GM19324 (cell line): ENCODE measurements around the gene NFKBIL1.
A peak's percentile ranks its signal among the peaks of the same experiment; 100 is the strongest.

Experiments
- ATAC-seq: cut with Tn5 transposase; IDR thresholded peaks from one replicate; pipeline ENCODE4 v1.9.1; 2021; ENCODE audit warnings: mild to moderate bottlenecking, moderate library complexity; ENCODE audit not compliant: unreplicated experiment, low FRiP score

Gene NFKBIL1

DNA sequence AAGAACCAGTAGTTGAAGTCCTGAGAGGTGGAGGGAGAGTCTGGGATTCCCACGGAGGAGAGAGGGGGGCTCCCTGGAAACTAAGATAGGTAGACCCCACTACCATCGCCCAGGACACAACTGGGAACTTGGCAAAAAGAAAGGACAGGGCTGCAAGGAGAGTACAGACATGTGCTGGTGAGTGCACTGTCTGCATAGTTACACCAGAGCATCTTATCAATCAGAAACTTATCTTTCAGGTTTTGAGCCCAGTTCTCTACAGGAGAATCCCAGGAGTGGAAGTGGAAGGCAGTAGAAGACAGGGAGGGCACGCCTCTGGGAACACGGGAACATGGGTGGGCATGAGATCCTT, 12.2 kb downstream of the NFKBIL1 start:
- no peak for ATAC-seq

DNA sequence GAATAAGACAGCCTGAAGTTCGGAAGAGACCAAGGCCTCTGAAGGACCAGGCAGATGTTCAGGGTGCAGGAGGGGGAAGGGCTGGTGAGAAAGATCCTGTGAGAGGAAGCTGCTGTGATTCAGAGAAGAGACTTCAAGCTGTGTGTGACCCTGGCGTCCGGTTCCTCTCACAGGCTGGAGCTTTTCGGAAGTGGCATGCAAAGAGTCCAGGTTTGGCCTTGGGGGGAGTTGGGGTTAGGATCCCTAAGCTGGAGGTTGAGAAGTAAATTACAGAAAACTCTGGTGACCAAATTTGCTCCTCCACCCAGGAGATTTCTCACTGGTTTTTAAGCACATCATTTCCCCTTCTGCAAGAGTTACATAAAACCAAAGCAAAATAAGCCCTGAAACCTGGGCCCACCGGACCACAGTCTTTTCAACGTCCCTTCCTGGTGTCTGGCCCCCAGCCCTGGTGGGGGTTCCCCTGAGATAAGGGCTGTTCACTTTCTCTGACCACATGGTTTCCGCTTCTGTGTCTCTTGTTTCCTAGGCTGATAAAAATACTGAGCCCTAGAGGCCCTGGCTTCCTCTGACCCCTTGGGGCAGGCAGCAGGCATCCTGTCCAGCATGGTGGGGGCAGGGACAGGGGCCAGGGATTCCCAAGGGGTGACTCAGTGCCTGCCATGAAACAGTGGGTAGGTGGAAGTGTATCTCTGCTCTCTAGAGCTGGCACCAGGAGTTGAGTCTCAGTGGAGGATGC, 12.7 kb downstream of the NFKBIL1 start:
- peak; percentile 65 for ATAC-seq

DNA sequence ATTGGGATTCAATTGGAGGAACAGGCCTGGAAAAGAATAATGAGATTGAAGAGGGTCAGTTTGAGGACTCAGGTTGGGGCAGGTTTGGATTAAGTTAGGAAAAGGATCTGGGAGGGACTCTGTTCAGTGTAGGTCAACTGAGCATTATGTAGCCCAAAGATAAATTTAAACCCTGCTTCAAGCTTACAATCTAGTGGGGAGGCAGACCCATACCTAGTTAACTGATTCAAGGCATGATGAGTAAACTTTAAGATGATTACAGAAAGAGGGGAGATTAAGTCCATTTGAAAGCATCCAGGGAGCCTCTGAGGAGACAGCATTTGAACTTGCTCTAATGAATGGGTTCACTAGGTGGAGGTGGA, 13.3 kb downstream of the NFKBIL1 start:
- ATAC-seq = no peak

DNA sequence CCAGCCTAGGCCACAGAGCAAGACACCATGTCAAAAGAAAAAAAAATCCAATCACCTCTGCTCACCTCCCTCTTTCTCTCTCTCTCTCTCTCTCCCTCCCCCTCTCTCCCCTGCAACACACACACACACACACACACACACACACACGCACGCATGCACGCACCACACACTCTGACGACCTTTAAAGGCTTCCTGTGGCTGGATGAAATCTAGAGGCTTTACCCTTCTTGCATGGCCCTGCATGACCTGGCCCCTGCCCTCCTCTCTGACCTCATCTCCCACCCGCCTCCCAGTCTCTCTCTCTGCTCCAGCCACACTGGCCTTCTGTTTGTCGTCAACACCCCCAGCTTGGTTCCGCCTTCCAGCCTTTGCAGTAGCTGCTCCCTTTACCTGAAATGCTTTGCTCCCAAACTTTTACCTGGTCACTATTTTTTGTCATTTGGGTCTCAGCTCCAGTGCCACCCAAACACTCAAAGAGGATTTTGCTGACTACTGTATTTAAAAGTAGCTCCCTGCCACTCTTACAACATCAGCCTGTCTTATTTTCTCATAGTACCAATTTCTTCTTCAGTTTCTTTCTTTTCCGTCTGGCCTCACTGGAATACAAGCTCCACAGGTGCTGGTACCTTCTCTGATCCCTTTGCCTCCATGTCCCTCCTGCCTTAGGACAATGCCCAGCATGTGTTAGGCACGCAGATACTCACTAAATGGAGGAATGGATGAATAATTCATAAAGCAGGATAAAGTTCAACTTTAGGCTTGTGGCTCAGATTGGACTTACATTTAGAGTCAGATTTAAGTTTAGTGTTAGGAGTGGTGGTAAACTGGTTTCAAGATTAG, 20.3 kb downstream of the NFKBIL1 start:
- ATAC-seq = no peak

DNA sequence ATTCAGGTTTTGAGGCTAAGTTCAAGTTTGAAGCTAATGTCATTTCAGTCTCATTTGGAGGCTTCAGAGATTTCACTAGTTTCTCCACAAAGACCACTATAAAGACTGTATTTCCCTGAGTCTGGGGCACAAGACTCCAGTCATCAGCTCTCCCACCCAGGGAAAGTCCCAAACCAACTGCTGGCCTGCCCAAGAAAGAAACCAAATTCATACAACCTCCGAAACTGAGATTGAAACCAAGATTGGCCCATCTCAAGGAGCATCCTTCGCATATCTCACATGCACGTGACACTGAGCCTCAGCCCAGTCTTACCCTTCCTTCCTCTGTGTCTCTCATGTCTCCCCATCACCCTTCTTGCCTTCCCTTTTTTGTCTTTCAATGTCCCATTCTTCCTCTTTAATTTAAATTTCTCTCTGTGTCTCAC, 21.1 kb downstream of the NFKBIL1 start:
- ATAC-seq = no peak

DNA sequence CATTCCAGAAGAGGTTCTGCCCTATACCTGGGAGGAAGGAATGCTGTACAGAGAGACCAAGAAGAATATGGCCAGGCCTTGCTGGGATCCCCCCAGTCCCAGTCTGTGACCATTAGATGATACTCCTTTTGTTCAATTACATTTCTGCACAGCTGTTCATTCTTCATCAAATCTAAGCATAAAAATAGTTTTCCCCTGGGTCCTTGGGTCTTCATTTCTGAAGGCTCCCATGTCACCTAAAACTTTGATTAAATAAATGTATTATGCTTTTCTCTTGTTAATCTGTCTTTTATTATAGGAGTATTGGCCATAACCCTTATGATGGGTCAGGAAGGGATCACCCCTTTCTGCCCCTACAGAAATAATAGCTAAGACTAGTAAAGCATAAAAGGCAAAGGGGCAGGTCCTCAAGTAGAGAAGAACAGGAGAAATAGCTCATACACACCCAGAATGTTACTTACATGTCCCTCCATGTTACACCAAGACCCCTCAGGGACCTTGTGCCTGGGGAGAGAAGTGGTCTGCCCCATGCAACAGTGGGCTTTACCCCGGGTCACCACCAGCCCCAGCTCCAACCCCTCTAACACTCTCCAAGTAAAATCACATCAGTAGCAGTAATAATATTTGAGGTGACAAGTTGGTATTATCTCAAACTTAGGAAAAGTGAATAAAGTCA, 22.6 kb downstream of the NFKBIL1 start:
- no peak for ATAC-seq

DNA sequence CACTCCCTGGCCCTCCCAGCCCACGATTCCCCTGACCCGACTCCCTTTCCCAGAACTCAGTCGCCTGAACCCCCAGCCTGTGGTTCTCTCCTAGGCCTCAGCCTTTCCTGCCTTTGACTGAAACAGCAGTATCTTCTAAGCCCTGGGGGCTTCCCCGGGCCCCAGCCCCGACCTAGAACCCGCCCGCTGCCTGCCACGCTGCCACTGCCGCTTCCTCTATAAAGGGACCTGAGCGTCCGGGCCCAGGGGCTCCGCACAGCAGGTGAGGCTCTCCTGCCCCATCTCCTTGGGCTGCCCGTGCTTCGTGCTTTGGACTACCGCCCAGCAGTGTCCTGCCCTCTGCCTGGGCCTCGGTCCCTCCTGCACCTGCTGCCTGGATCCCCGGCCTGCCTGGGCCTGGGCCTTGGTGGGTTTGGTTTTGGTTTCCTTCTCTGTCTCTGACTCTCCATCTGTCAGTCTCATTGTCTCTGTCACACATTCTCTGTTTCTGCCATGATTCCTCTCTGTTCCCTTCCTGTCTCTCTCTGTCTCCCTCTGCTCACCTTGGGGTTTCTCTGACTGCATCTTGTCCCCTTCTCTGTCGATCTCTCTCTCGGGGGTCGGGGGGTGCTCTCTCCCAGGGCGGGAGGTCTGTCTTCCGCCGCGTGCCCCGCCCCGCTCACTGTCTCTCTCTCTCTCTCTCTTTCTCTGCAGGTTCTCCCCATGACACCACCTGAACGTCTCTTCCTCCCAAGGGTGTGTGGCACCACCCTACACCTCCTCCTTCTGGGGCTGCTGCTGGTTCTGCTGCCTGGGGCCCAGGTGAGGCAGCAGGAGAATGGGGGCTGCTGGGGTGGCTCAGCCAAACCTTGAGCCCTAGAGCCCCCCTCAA, 24.9 kb downstream of the NFKBIL1 start, which contains the start of gene LTA:
Gene LTA (plus strand): TSS at position 249 of the 871 bp plus-strand sequence. CDS start 454 bp downstream, at position 703.
- ATAC-seq = peak; percentile 50

DNA sequence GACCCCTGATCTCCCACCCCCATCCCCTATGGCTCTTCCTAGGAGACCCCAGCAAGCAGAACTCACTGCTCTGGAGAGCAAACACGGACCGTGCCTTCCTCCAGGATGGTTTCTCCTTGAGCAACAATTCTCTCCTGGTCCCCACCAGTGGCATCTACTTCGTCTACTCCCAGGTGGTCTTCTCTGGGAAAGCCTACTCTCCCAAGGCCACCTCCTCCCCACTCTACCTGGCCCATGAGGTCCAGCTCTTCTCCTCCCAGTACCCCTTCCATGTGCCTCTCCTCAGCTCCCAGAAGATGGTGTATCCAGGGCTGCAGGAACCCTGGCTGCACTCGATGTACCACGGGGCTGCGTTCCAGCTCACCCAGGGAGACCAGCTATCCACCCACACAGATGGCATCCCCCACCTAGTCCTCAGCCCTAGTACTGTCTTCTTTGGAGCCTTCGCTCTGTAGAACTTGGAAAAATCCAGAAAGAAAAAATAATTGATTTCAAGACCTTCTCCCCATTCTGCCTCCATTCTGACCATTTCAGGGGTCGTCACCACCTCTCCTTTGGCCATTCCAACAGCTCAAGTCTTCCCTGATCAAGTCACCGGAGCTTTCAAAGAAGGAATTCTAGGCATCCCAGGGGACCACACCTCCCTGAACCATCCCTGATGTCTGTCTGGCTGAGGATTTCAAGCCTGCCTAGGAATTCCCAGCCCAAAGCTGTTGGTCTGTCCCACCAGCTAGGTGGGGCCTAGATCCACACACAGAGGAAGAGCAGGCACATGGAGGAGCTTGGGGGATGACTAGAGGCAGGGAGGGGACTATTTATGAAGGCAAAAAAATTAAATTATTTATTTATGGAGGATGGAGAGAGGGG, 26.1 kb downstream of the NFKBIL1 start:
- no peak for ATAC-seq

DNA sequence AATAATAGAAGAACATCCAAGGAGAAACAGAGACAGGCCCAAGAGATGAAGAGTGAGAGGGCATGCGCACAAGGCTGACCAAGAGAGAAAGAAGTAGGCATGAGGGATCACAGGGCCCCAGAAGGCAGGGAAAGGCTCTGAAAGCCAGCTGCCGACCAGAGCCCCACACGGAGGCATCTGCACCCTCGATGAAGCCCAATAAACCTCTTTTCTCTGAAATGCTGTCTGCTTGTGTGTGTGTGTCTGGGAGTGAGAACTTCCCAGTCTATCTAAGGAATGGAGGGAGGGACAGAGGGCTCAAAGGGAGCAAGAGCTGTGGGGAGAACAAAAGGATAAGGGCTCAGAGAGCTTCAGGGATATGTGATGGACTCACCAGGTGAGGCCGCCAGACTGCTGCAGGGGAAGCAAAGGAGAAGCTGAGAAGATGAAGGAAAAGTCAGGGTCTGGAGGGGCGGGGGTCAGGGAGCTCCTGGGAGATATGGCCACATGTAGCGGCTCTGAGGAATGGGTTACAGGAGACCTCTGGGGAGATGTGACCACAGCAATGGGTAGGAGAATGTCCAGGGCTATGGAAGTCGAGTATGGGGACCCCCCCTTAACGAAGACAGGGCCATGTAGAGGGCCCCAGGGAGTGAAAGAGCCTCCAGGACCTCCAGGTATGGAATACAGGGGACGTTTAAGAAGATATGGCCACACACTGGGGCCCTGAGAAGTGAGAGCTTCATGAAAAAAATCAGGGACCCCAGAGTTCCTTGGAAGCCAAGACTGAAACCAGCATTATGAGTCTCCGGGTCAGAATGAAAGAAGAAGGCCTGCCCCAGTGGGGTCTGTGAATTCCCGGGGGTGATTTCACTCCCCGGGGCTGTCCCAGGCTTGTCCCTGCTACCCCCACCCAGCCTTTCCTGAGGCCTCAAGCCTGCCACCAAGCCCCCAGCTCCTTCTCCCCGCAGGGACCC, 27.0 kb downstream of the NFKBIL1 start:
- ATAC-seq = no peak

DNA sequence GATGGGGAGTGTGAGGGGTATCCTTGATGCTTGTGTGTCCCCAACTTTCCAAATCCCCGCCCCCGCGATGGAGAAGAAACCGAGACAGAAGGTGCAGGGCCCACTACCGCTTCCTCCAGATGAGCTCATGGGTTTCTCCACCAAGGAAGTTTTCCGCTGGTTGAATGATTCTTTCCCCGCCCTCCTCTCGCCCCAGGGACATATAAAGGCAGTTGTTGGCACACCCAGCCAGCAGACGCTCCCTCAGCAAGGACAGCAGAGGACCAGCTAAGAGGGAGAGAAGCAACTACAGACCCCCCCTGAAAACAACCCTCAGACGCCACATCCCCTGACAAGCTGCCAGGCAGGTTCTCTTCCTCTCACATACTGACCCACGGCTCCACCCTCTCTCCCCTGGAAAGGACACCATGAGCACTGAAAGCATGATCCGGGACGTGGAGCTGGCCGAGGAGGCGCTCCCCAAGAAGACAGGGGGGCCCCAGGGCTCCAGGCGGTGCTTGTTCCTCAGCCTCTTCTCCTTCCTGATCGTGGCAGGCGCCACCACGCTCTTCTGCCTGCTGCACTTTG, 28.0 kb downstream of the NFKBIL1 start, which contains the start of gene TNF:
Gene TNF (plus strand): TSS at position 231 of the 567 bp plus-strand sequence. CDS start 177 bp downstream, at position 408.
- ATAC-seq = no peak

DNA sequence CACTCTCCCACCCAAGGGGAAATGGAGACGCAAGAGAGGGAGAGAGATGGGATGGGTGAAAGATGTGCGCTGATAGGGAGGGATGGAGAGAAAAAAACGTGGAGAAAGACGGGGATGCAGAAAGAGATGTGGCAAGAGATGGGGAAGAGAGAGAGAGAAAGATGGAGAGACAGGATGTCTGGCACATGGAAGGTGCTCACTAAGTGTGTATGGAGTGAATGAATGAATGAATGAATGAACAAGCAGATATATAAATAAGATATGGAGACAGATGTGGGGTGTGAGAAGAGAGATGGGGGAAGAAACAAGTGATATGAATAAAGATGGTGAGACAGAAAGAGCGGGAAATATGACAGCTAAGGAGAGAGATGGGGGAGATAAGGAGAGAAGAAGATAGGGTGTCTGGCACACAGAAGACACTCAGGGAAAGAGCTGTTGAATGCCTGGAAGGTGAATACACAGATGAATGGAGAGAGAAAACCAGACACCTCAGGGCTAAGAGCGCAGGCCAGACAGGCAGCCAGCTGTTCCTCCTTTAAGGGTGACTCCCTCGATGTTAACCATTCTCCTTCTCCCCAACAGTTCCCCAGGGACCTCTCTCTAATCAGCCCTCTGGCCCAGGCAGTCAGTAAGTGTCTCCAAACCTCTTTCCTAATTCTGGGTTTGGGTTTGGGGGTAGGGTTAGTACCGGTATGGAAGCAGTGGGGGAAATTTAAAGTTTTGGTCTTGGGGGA, 28.7 kb downstream of the NFKBIL1 start:
- no peak for ATAC-seq

DNA sequence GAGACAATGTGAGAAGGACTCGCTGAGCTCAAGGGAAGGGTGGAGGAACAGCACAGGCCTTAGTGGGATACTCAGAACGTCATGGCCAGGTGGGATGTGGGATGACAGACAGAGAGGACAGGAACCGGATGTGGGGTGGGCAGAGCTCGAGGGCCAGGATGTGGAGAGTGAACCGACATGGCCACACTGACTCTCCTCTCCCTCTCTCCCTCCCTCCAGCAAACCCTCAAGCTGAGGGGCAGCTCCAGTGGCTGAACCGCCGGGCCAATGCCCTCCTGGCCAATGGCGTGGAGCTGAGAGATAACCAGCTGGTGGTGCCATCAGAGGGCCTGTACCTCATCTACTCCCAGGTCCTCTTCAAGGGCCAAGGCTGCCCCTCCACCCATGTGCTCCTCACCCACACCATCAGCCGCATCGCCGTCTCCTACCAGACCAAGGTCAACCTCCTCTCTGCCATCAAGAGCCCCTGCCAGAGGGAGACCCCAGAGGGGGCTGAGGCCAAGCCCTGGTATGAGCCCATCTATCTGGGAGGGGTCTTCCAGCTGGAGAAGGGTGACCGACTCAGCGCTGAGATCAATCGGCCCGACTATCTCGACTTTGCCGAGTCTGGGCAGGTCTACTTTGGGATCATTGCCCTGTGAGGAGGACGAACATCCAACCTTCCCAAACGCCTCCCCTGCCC, 29.6 kb downstream of the NFKBIL1 start:
- ATAC-seq = no peak

DNA sequence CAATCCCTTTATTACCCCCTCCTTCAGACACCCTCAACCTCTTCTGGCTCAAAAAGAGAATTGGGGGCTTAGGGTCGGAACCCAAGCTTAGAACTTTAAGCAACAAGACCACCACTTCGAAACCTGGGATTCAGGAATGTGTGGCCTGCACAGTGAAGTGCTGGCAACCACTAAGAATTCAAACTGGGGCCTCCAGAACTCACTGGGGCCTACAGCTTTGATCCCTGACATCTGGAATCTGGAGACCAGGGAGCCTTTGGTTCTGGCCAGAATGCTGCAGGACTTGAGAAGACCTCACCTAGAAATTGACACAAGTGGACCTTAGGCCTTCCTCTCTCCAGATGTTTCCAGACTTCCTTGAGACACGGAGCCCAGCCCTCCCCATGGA, 30.2 kb downstream of the NFKBIL1 start:
- no peak for ATAC-seq

DNA sequence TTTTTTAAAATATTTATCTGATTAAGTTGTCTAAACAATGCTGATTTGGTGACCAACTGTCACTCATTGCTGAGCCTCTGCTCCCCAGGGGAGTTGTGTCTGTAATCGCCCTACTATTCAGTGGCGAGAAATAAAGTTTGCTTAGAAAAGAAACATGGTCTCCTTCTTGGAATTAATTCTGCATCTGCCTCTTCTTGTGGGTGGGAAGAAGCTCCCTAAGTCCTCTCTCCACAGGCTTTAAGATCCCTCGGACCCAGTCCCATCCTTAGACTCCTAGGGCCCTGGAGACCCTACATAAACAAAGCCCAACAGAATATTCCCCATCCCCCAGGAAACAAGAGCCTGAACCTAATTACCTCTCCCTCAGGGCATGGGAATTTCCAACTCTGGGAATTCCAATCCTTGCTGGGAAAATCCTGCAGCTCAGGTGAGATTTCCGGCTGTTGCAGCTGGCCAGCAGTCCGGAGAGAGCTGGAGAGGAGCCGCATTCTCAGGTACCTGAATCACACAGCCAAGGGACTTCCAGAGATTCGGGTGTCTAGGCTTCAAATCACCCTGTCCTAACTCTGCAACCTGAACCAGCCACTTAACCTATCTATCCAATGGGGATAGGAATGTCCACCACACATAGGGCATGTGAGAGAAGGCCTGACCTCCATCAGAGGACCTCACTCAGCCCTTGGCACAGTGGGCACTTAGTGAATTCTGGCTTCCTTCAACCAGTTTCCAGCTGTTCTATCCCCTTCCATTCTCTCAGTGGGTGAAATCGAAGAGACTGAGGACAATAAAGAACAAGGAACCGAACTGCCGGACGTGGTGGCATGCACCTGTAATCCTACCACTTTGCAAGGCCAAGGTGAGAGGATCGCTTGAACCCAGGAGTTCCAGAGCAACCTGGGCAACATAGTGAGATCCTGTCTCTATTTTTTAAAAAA, 31.0 kb downstream of the NFKBIL1 start:
- ATAC-seq = no peak

DNA sequence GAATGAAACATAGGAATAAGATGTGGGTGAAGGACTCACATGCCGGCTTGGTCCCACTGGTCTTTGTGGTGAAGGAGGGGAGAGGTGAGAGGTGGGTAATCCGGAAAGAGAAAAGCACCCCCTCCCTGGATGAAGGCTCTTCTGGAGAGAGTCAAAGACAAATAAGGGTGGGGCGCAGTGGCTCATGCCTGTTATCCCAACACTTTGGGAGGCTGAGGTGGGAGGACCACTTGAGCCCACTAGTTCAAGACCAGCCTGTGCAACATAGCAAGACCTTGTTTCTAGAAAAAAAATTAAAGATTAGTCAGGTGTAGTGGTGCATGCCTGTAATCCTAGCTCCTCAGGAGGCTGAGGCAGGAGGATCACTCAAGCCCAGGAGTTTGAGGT, 31.7 kb downstream of the NFKBIL1 start:
- ATAC-seq = no peak
